ENCODE measurements around the gene SH3GL3.

Gene SH3GL3

DNA sequence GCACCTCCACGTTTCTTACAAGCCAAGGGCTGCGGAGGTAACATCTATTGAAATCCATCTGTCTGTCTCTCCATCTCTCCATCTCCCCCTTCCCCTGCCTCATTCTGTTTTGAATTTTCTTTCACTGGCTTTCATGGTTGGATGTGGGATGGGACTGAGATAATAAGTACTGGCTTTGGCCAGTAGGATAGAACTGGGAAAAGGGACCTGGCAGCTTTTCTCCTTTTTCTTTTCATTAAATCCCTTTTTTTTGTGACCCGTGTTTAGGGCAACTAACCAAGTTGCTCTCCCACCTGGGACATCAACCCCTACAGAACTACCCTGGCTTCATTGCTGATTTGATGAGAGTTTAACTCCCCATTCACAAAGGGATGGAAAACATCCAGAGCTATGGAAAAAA, 139.9 kb downstream of the SH3GL3 start (continued):
- TF ChIP-seq, protein P1, sequence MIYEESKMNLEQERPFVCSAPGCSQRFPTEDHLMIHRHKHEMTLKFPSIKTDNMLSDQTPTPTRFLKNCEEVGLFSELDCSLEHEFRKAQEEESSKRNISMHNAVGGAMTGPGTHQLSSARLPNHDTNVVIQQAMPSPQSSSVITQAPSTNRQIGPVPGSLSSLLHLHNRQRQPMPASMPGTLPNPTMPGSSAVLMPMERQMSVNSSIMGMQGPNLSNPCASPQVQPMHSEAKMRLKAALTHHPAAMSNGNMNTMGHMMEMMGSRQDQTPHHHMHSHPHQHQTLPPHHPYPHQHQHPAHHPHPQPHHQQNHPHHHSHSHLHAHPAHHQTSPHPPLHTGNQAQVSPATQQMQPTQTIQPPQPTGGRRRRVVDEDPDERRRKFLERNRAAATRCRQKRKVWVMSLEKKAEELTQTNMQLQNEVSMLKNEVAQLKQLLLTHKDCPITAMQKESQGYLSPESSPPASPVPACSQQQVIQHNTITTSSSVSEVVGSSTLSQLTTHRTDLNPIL (CRISPR knock-in tag; IDR thresholded peaks at IDR 0.05; ENCODE audit: low read depth), result no peak
- TF ChIP-seq OSR1 (CRISPR knock-in tag; IDR thresholded peaks at IDR 0.05) (no peak), ZNF8 (CRISPR knock-in tag; IDR thresholded peaks at IDR 0.05) (no peak)

DNA sequence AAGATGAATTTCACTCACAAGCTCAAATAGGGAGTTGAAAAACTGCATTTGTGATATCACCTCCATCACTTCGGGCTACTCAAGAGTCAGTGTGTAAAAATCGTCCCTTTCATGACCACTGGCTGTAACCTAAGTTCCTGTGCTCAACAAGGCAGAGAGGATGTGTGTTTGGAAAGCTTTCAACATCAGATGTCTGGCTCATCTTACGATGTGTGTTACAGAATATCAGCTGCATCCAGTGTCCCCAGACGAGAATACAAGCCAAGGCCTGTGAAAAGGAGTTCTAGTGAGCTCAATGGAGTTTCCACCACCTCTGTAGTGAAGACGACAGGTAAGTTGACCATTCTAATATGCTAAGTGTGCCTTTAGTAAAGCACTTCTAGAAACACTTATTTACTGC, 141.3 kb downstream of the SH3GL3 start:
- no peak for ATAC-seq
- TF ChIP-seq ZFP30 (CRISPR knock-in tag; IDR thresholded peaks at IDR 0.05) (no peak), CSDC2 (CRISPR knock-in tag; IDR thresholded peaks at IDR 0.05) (no peak), RARB (CRISPR knock-in tag; IDR thresholded peaks at IDR 0.05) (no peak), TOX (CRISPR knock-in tag; IDR thresholded peaks at IDR 0.05; ENCODE audit: borderline replicate concordance) (no peak), ZC3H10 (CRISPR knock-in tag; IDR thresholded peaks at IDR 0.05) (no peak), OSR1 (CRISPR knock-in tag; IDR thresholded peaks at IDR 0.05) (no peak), SNAI2 (CRISPR knock-in tag; IDR thresholded peaks at IDR 0.05) (no peak), ZFP3 (CRISPR knock-in tag; IDR thresholded peaks at IDR 0.05) (no peak), ZNF70 (CRISPR knock-in tag; IDR thresholded peaks at IDR 0.05) (no peak), ESRRG (CRISPR knock-in tag; IDR thresholded peaks at IDR 0.05) (no peak), ZNF8 (CRISPR knock-in tag; IDR thresholded peaks at IDR 0.05) (no peak), ISL1 (CRISPR knock-in tag; IDR thresholded peaks at IDR 0.05) (no peak), ZNF565 (CRISPR knock-in tag; conservative IDR thresholded peaks at IDR 0.05; ENCODE audit: low read depth) (no peak), PPARA (CRISPR knock-in tag; IDR thresholded peaks at IDR 0.05; ENCODE audit: borderline replicate concordance) (no peak), GLIS3 (CRISPR knock-in tag; IDR thresholded peaks at IDR 0.05) (no peak)
- TF ChIP-seq, protein P1 (CRISPR knock-in tag; IDR thresholded peaks at IDR 0.05; ENCODE audit: low read depth), result no peak
- TF ChIP-seq, protein P2, sequence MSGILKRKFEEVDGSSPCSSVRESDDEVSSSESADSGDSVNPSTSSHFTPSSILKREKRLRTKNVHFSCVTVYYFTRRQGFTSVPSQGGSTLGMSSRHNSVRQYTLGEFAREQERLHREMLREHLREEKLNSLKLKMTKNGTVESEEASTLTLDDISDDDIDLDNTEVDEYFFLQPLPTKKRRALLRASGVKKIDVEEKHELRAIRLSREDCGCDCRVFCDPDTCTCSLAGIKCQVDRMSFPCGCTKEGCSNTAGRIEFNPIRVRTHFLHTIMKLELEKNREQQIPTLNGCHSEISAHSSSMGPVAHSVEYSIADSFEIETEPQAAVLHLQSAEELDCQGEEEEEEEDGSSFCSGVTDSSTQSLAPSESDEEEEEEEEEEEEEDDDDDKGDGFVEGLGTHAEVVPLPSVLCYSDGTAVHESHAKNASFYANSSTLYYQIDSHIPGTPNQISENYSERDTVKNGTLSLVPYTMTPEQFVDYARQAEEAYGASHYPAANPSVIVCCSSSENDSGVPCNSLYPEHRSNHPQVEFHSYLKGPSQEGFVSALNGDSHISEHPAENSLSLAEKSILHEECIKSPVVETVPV (CRISPR knock-in tag; IDR thresholded peaks at IDR 0.05), result no peak
- TF ChIP-seq, protein P3, sequence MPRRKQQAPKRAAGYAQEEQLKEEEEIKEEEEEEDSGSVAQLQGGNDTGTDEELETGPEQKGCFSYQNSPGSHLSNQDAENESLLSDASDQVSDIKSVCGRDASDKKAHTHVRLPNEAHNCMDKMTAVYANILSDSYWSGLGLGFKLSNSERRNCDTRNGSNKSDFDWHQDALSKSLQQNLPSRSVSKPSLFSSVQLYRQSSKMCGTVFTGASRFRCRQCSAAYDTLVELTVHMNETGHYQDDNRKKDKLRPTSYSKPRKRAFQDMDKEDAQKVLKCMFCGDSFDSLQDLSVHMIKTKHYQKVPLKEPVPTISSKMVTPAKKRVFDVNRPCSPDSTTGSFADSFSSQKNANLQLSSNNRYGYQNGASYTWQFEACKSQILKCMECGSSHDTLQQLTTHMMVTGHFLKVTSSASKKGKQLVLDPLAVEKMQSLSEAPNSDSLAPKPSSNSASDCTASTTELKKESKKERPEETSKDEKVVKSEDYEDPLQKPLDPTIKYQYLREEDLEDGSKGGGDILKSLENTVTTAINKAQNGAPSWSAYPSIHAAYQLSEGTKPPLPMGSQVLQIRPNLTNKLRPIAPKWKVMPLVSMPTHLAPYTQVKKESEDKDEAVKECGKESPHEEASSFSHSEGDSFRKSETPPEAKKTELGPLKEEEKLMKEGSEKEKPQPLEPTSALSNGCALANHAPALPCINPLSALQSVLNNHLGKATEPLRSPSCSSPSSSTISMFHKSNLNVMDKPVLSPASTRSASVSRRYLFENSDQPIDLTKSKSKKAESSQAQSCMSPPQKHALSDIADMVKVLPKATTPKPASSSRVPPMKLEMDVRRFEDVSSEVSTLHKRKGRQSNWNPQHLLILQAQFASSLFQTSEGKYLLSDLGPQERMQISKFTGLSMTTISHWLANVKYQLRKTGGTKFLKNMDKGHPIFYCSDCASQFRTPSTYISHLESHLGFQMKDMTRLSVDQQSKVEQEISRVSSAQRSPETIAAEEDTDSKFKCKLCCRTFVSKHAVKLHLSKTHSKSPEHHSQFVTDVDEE (CRISPR knock-in tag; IDR thresholded peaks at IDR 0.05), result no peak
- TF ChIP-seq, protein P4, sequence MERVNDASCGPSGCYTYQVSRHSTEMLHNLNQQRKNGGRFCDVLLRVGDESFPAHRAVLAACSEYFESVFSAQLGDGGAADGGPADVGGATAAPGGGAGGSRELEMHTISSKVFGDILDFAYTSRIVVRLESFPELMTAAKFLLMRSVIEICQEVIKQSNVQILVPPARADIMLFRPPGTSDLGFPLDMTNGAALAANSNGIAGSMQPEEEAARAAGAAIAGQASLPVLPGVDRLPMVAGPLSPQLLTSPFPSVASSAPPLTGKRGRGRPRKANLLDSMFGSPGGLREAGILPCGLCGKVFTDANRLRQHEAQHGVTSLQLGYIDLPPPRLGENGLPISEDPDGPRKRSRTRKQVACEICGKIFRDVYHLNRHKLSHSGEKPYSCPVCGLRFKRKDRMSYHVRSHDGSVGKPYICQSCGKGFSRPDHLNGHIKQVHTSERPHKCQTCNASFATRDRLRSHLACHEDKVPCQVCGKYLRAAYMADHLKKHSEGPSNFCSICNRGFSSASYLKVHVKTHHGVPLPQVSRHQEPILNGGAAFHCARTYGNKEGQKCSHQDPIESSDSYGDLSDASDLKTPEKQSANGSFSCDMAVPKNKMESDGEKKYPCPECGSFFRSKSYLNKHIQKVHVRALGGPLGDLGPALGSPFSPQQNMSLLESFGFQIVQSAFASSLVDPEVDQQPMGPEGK (CRISPR knock-in tag; IDR thresholded peaks at IDR 0.05; ENCODE audit: borderline replicate concordance), result no peak

DNA sequence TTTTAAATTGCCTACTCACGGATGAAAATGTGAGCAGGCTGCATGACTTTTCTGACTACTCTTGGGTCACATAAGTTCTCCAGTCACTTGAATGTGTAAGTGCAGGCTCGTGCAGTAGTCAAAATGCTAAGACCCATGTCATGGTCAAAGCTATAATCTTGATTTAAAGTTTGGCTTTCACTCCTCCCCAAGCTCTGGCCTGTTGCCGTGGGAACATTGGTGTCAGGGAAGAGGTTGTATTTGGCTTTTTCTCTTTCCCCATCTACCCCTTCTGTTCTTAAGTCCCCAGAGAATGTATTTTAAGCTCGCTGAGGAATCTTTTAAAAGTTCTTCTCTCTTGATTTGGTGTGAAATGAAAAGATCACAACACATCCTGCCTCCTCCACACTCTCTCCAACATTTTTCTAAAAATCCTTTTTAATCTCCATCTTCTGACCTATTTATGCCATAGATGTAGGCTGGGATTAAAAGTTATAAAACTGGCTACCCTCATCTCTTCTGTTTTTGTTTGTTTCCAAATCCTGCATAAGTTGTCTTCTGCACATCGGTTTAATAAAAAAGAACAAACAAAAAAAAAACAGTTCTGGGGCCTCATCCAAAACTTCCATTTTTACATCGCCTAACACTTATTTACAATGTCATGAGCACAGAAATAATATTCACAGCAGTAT, 145.4 kb downstream of the SH3GL3 start:
- TF ChIP-seq ZNF70 (CRISPR knock-in tag; IDR thresholded peaks at IDR 0.05), result no peak
- no peak for TF ChIP-seq PPARA (CRISPR knock-in tag; IDR thresholded peaks at IDR 0.05; ENCODE audit: borderline replicate concordance)
- TF ChIP-seq GLIS3 (CRISPR knock-in tag; IDR thresholded peaks at IDR 0.05), result no peak
- no peak for TF ChIP-seq ARNTL (CRISPR knock-in tag; IDR thresholded peaks at IDR 0.05; ENCODE audit: borderline replicate concordance, low read depth)
- TF ChIP-seq TOX (CRISPR knock-in tag; IDR thresholded peaks at IDR 0.05; ENCODE audit: borderline replicate concordance), result no peak
- TF ChIP-seq CSDC2 (CRISPR knock-in tag; IDR thresholded peaks at IDR 0.05), result no peak
- no peak for TF ChIP-seq OSR1 (CRISPR knock-in tag; IDR thresholded peaks at IDR 0.05)
- no peak for TF ChIP-seq BACH2 (CRISPR knock-in tag; IDR thresholded peaks at IDR 0.05; ENCODE audit: borderline replicate concordance)
- TF ChIP-seq, protein P1 (CRISPR knock-in tag; IDR thresholded peaks at IDR 0.05; ENCODE audit: low read depth), result no peak
- no peak for TF ChIP-seq ZFP3 (CRISPR knock-in tag; IDR thresholded peaks at IDR 0.05)
- TF ChIP-seq TCF4 (CRISPR knock-in tag; IDR thresholded peaks at IDR 0.05; ENCODE audit: borderline replicate concordance), result no peak
- TF ChIP-seq, protein P4 (CRISPR knock-in tag; IDR thresholded peaks at IDR 0.05; ENCODE audit: borderline replicate concordance), result no peak
- TF ChIP-seq ISL1 (CRISPR knock-in tag; IDR thresholded peaks at IDR 0.05), result no peak
- no peak for ATAC-seq
